OCI-LY1 (cell line): Measurements from ENCODE around the gene MAGI1.

Experiments
- CTCF ChIP-seq: fragments of 200-600 bp; sonication (generic), shearing (Covaris generic); IDR thresholded peaks from 2 replicates; pipeline ENCODE4 v1.5.1; 2017; ENCODE audit warnings: mild to moderate bottlenecking, antibody characterized with exemption, low read length, moderate library complexity, mixed read lengths
- EZH2 ChIP-seq: fragments of 200-600 bp; sonication (generic), shearing (Covaris generic); IDR thresholded peaks from 2 replicates; pipeline ENCODE4 v1.8.0; 2017; ENCODE audit warnings: borderline replicate concordance, mixed run types, mild to moderate bottlenecking, antibody characterized with exemption, low read length, moderate library complexity, mixed read lengths

GRCh38 chr3:65992106-65992505, 46.6 kb downstream of the MAGI1 start:
- no peak for TF ChIP-seq CTCF
- no peak for TF ChIP-seq EZH2
